IMR-90 (cell line): ENCODE results near the gene TRIM44. TPM values are rescaled to one million over a fixed set of nuclear protein-coding genes. Genes with fewer than 3 reads are reported as not detected.

ENCODE experiments used
- ATAC-seq: fragments of 200-7000 bp; cut with Tn5 transposase; 2 replicates; pipeline ENCODE4 v1.9.1; 2020; ENCODE audit warnings: low read depth, mild to moderate bottlenecking, moderate library complexity
- BruUV-seq: library from RNA; stranded (reverse); fragments of 400-500 nt; replicated peaks from 2 replicates; lab custom pipeline; 2021; lab: Mats Ljungman, UMichigan
- CTCF ChIA-PET: fragments of 300-600 bp; formaldehyde crosslinking; extraction: SDS; loops from one replicate; lab custom pipeline; 2021; ENCODE audit warnings: antibody characterized with exemption; lab: Yijun Ruan, JAX
- POLR2A ChIA-PET: fragments of 300-600 bp; sonication (Branson Sonifier 250); formaldehyde crosslinking; loops from one replicate; lab custom pipeline; 2022; ENCODE audit warnings: antibody characterized with exemption; ENCODE audit not compliant: unreplicated experiment; lab: Charles Lee
- DNase-seq: peaks from one replicate; pipeline ENCODE4 v3.0.0; 2013
- H2AFZ ChIP-seq: replicated peaks from 2 replicates; pipeline ENCODE3; 2013; ENCODE audit warnings: low read length, mild to moderate bottlenecking; ENCODE audit not compliant: poor library complexity
- H2AK5ac ChIP-seq: 2 replicates; pipeline ENCODE4 v1.6.1; 2013; ENCODE audit warnings: low read depth, low read length, inconsistent platforms
- H2AK9ac ChIP-seq: replicated peaks from 2 replicates; pipeline ENCODE3; 2013; ENCODE audit warnings: mild to moderate bottlenecking, low read depth, low read length, moderate library complexity; ENCODE audit not compliant: poor library complexity
- H2BK120ac ChIP-seq: 2 replicates; pipeline ENCODE4 v1.6.1; 2013; ENCODE audit warnings: low read depth, low read length, inconsistent platforms
- H2BK15ac ChIP-seq: 3 replicates; pipeline ENCODE4 v1.6.1; 2013; ENCODE audit warnings: low read depth, low read length, inconsistent platforms
- H2BK20ac ChIP-seq: 2 replicates; pipeline ENCODE4 v1.6.1; 2013; ENCODE audit warnings: low read depth, mild to moderate bottlenecking, inconsistent platforms, low read length, moderate library complexity
- H2BK5ac ChIP-seq: 2 replicates; pipeline ENCODE4 v1.6.1; 2013; ENCODE audit warnings: mild to moderate bottlenecking, low read depth, low read length, inconsistent platforms; ENCODE audit not compliant: poor library complexity, severe bottlenecking
- H3K14ac ChIP-seq: replicated peaks from 2 replicates; pipeline ENCODE4 v1.6.1; 2013; ENCODE audit warnings: low read depth, low read length, inconsistent platforms
- H3K18ac ChIP-seq: 2 replicates; pipeline ENCODE4 v1.6.1; 2013; ENCODE audit warnings: low read depth, low read length, control low read depth
- H3K23ac ChIP-seq: 2 replicates; pipeline ENCODE4 v1.6.1; 2013; ENCODE audit warnings: low read depth, low read length, inconsistent platforms
- H3K27ac ChIP-seq: 2 replicates; pipeline ENCODE4 v1.5.1; 2013; ENCODE audit warnings: mild to moderate bottlenecking, control low read depth, low read length; ENCODE audit not compliant: insufficient read depth
- H3K27me3 ChIP-seq: 2 replicates; pipeline ENCODE4 v1.6.1; 2013; ENCODE audit warnings: low read length; ENCODE audit not compliant: control insufficient read depth, insufficient read depth
- H3K36me3 ChIP-seq: 2 replicates; pipeline ENCODE4 v1.6.1; 2013; ENCODE audit warnings: low read length, mixed read lengths; ENCODE audit not compliant: control insufficient read depth, insufficient read depth
- H3K4ac ChIP-seq: 2 replicates; pipeline ENCODE4 v1.6.1; 2013; ENCODE audit warnings: low read depth, low read length, inconsistent platforms
- H3K4me1 ChIP-seq: 2 replicates; pipeline ENCODE4 v1.6.1; 2013; ENCODE audit warnings: low read length, mixed read lengths; ENCODE audit not compliant: control insufficient read depth, insufficient read depth
- H3K4me2 ChIP-seq: 2 replicates; pipeline ENCODE4 v1.6.1; 2013; ENCODE audit warnings: low read depth, mild to moderate bottlenecking, control low read depth, low read length, moderate library complexity
- H3K4me3 ChIP-seq: 2 replicates; pipeline ENCODE4 v1.5.1; 2013; ENCODE audit warnings: low read depth, mild to moderate bottlenecking, control low read depth, low read length, moderate library complexity; ENCODE audit not compliant: insufficient read depth
- H3K56ac ChIP-seq: 2 replicates; pipeline ENCODE4 v1.6.1; 2013; ENCODE audit warnings: low read length, inconsistent platforms; ENCODE audit not compliant: insufficient read depth; ENCODE audit errors: extremely low read depth
- H3K79me1 ChIP-seq, 2 experiments: 2 replicates each; pipeline ENCODE4 v1.6.1; 2013; ENCODE audit warnings: low read length in 2 of 2, inconsistent platforms in 1 of 2, low read depth in 1 of 2
- H3K9ac ChIP-seq: 2 replicates; pipeline ENCODE4 v1.6.1; 2013; ENCODE audit warnings: low read depth, low read length, control low read depth
- H3K9me1 ChIP-seq: 2 replicates; pipeline ENCODE4 v1.6.1; 2013; ENCODE audit warnings: low read length, inconsistent platforms; ENCODE audit not compliant: insufficient read depth
- H3K9me3 ChIP-seq: 2 replicates; pipeline ENCODE4 v1.6.1; 2013; ENCODE audit warnings: low read length; ENCODE audit not compliant: control insufficient read depth, insufficient read depth
- H4K20me1 ChIP-seq: 2 replicates; pipeline ENCODE4 v1.6.1; 2013; ENCODE audit warnings: low read length, inconsistent platforms; ENCODE audit not compliant: insufficient read depth
- H4K5ac ChIP-seq: 2 replicates; pipeline ENCODE4 v1.6.1; 2013; ENCODE audit warnings: mild to moderate bottlenecking, low read depth, low read length, control low read depth
- H4K8ac ChIP-seq, 2 experiments: 2 replicates each; pipeline ENCODE4 v1.6.1; 2013; ENCODE audit warnings: low read depth in 2 of 2, low read length in 2 of 2, control low read depth in 1 of 2, inconsistent platforms in 1 of 2
- H4K91ac ChIP-seq: 2 replicates; pipeline ENCODE4 v1.6.1; 2013; ENCODE audit warnings: low read depth, low read length, inconsistent platforms; ENCODE audit not compliant: insufficient read depth
- BHLHE40 ChIP-seq: fragments of 150-350 bp; IDR thresholded peaks from 2 replicates; pipeline ENCODE4 v1.6.1; 2016; ENCODE audit warnings: mild to moderate bottlenecking, low read depth, low read length
- CEBPB ChIP-seq: IDR thresholded peaks from 2 replicates; pipeline ENCODE4 v1.6.1; 2012; ENCODE audit warnings: low read depth, low read length, improper control_type of control experiment
- CHD1 ChIP-seq: IDR thresholded peaks from 2 replicates; pipeline ENCODE4 v1.6.1; 2012; ENCODE audit warnings: low read depth, low read length, improper control_type of control experiment
- FOS ChIP-seq: fragments of 150-350 bp; IDR thresholded peaks from 2 replicates; pipeline ENCODE4 v1.6.1; 2016; ENCODE audit warnings: low read depth, low read length
- MAFK ChIP-seq: IDR thresholded peaks from 2 replicates; pipeline ENCODE4 v1.6.1; 2012; ENCODE audit warnings: low read depth, low read length, improper control_type of control experiment
- MAZ ChIP-seq: IDR thresholded peaks from 2 replicates; pipeline ENCODE4 v1.6.1; 2012; ENCODE audit warnings: low read depth, mild to moderate bottlenecking, low read length, improper control_type of control experiment, moderate library complexity, borderline replicate concordance
- MXI1 ChIP-seq: IDR thresholded peaks from 2 replicates; pipeline ENCODE4 v1.6.1; 2012; ENCODE audit warnings: low read depth, mild to moderate bottlenecking, low read length, moderate library complexity, borderline replicate concordance
- NFE2L2 ChIP-seq: fragments of 150-350 bp; IDR thresholded peaks from 2 replicates; pipeline ENCODE4 v1.6.1; 2016; ENCODE audit warnings: low read depth, mild to moderate bottlenecking, low read length
- POLR2A ChIP-seq: IDR thresholded peaks from 2 replicates; pipeline ENCODE4 v1.6.1; 2012; ENCODE audit warnings: mild to moderate bottlenecking, low read depth, low read length
- RCOR1 ChIP-seq: IDR thresholded peaks from 2 replicates; pipeline ENCODE4 v1.6.1; 2012; ENCODE audit warnings: mild to moderate bottlenecking, low read length, improper control_type of control experiment; ENCODE audit not compliant: insufficient replicate concordance
- RFX5 ChIP-seq: IDR thresholded peaks from 2 replicates; pipeline ENCODE4 v1.8.0; 2012; ENCODE audit warnings: low read depth, mild to moderate bottlenecking, low read length, moderate library complexity
- SMC3 ChIP-seq: fragments of 150-350 bp; IDR thresholded peaks from 2 replicates; pipeline ENCODE4 v1.6.1; 2016; ENCODE audit warnings: low read depth, mild to moderate bottlenecking, antibody characterized with exemption, low read length, moderate library complexity
- WGBS, 2 experiments: methylation state at CpG; one replicate each; pipeline versions ENCODE4 v1.1.5 to v1.1.7; 2013; ENCODE audit warnings: missing lambda C conversion rate in 2 of 2; ENCODE audit not compliant: insufficient read length in 1 of 2; ENCODE audit errors: extremely low coverage in 2 of 2; 5-methylcytosine and 5-hydroxymethylcytosine counted together
- dilution Hi-C: fragments of 300-500 bp; cut with HindIII; formaldehyde crosslinking; loops from one replicate; pipeline ENCODE4 v1.14.3; 2018; ENCODE audit warnings: low sequenced_read_pairs; ENCODE audit not compliant: unreplicated experiment
- in situ Hi-C: fragments of 300-500 bp; cut with MboI; formaldehyde crosslinking; loops from 3 replicates; pipeline ENCODE4 v1.14.3; 2019; ENCODE audit warnings: low sequenced_read_pairs, inconsistent platforms, mixed read lengths
- intact Hi-C: fragments of 100-400 bp; cut with micrococcal nuclease; formaldehyde crosslinking; loops from 2 replicates; pipeline ENCODE4 v1.10.0; 2022
- polyA plus RNA-seq, 3 experiments: library from polyadenylated mRNA; depleted of rRNA; stranded (reverse); fragments of >200 nt; gene quantifications; 2 replicates each; pipeline ENCODE4 v1.2.3, GENCODE V29; 2012; ENCODE audit warnings: low replicate concordance in 1 of 3
- total RNA-seq: library from RNA; depleted of rRNA; stranded (reverse); fragments of >200 nt; gene quantifications from 2 replicates; pipeline ENCODE4 v1.2.3, GENCODE V29; 2012

The TRIM44 gene
- total and polyA plus RNA-seq, 2 of the 4 experiments (the other 2 are of a cell fraction): 50.7 to 104 TPM

DNA sequence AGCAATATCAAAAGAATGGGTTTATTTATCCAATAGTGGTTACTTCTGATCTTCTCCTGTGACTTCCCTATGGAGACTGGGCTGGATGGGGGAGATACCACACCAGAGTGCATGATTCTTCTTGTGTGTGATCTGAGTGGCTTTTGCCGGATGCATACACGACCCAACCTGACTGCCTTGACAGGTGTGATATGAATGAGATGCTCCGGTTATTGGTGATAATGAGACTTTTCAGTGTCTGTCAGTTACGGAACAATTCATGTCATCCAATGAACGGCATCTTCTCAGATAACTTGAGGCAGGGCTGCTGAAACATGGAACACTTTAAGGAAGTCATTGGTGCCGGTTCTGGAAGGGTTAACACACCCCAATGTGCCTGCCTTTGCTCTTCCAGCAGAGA lies 26.6 kb upstream of the TRIM44 start:
- no peak overlapping the region for H3K56ac ChIP-seq
- BruUV-seq: no TSS peak
- no peak overlapping the region for H3K14ac ChIP-seq
- H2BK20ac ChIP-seq: no peak overlapping the region
- H3K9ac ChIP-seq: no peak overlapping the region
- H3K18ac ChIP-seq: no peak overlapping the region
- no peak overlapping the region for H2BK15ac ChIP-seq
- H2BK120ac ChIP-seq: no peak overlapping the region; the same call in 1 of the 2 replicates
- ChIA-PET CTCF (no interaction called here), POLR2A (no interaction called here)
- intact Hi-C loops (no loop called here), dilution Hi-C loops (no loop called here), in situ Hi-C loops (no loop called here)
- H3K4me3 ChIP-seq: no peak overlapping the region
- ATAC-seq: no peak
- no peak overlapping the region for H2BK5ac ChIP-seq
- H3K4ac ChIP-seq: no peak overlapping the region
- 0 out of 2 replicates have a peak, but pooled peaks cover 4% of the 10 kb centered on the region for H3K9me1 ChIP-seq
- H3K4me1 ChIP-seq: peaks cover 2% of the 10 kb centered on the region
- no peak overlapping the region for H3K27ac ChIP-seq
- H4K8ac ChIP-seq: no peak overlapping the region
- H3K4me2 ChIP-seq: no peak overlapping the region
- no peak overlapping the region for H2AK9ac ChIP-seq
- no peak for DNase-seq
- H3K9me3 ChIP-seq: no peaks in the 10 kb centered on the region
- no peaks in the 10 kb centered on the region for H3K36me3 ChIP-seq
- H4K5ac ChIP-seq: no peak overlapping the region
- no peaks in the 10 kb centered on the region for H3K79me1 ChIP-seq
- peak overlapping the region; percentile 15; the same call in 1 of the 2 replicates for H2AK5ac ChIP-seq
- no CpG with 5 or more reads among the region's 6 CpGs for WGBS, 2 experiments
- no peak overlapping the region for H2AFZ ChIP-seq
- H3K23ac ChIP-seq: no peak overlapping the region
- no peaks in the 10 kb centered on the region for H3K27me3 ChIP-seq
- no peaks in the 10 kb centered on the region for H4K20me1 ChIP-seq
- TF ChIP-seq MXI1 (no peak), RCOR1 (no peak), BHLHE40 (no peak), CEBPB (no peak), MAZ (no peak), RFX5 (no peak), SMC3 (no peak), POLR2A (no peak), MAFK (no peak), NFE2L2 (no peak), CHD1 (no peak), FOS (no peak)
- H4K91ac ChIP-seq: no peak overlapping the region
